GM12878 (cell line): ENCODE measurements around the gene NTPCR.

Source experiments
- BACH1 ChIP-seq: fragments of 450-650 bp; IDR thresholded peaks from 2 replicates; pipeline ENCODE4 v1.6.1; 2017; ENCODE audit warnings: mild to moderate bottlenecking, borderline replicate concordance
- BRCA1 ChIP-seq: IDR thresholded peaks from 2 replicates; pipeline ENCODE4 v1.6.1; 2011; ENCODE audit warnings: low read depth, low read length, improper control_type of control experiment
- CTCF ChIP-seq, 3 experiments: IDR thresholded peaks in 2 of 3; conservative IDR thresholded peaks in 1 of 3; 2 replicates each; pipeline ENCODE4 v1.5.1; 2011; ENCODE audit warnings: low read depth in 3 of 3, low read length in 3 of 3, mild to moderate bottlenecking in 3 of 3, control low read depth in 2 of 3, moderate library complexity in 2 of 3, inconsistent platforms in 1 of 3, mixed read lengths in 1 of 3; ENCODE audit not compliant: control insufficient read depth in 2 of 3, insufficient read depth in 1 of 3; ENCODE audit errors: extremely low read depth in 1 of 3
- E2F4 ChIP-seq: IDR thresholded peaks from 2 replicates; pipeline ENCODE4 v1.6.1; 2012; ENCODE audit warnings: low read depth, low read length, improper control_type of control experiment
- EZH2 ChIP-seq: IDR thresholded peaks from 2 replicates; pipeline ENCODE4 v1.6.1; 2012; ENCODE audit warnings: low read depth, mild to moderate bottlenecking, control low read depth, inconsistent platforms, low read length, borderline replicate concordance; ENCODE audit not compliant: control insufficient read depth
- NR2F1 ChIP-seq: fragments of 450-650 bp; conservative IDR thresholded peaks from 2 replicates; pipeline ENCODE4 v1.6.1; 2017; ENCODE audit warnings: mild to moderate bottlenecking
- POLR2A ChIP-seq: IDR thresholded peaks from 2 replicates; pipeline ENCODE4 v1.6.1; 2011; ENCODE audit warnings: low read depth, mild to moderate bottlenecking, low read length
- POLR2AphosphoS5 ChIP-seq: IDR thresholded peaks from 2 replicates; pipeline ENCODE4 v1.6.1; 2011; ENCODE audit warnings: mild to moderate bottlenecking, low read length, inconsistent platforms
- RELA ChIP-seq: fragments of 450-650 bp; IDR thresholded peaks from 2 replicates; pipeline ENCODE4 v1.8.0; 2014; ENCODE audit warnings: borderline replicate concordance; ENCODE audit not compliant: partially characterized antibody
- USF1 ChIP-seq: IDR thresholded peaks from 2 replicates; pipeline ENCODE4 v1.6.1; 2011; ENCODE audit warnings: borderline replicate concordance, low read depth, mild to moderate bottlenecking, moderate library complexity, mixed read lengths, low read length; ENCODE audit not compliant: insufficient read depth; ENCODE audit errors: extremely low read length
- USF2 ChIP-seq: IDR thresholded peaks from 2 replicates; pipeline ENCODE4 v1.6.1; 2011; ENCODE audit warnings: low read depth, low read length, improper control_type of control experiment, borderline replicate concordance
- ZBTB40 ChIP-seq: fragments of 450-650 bp; IDR thresholded peaks from 2 replicates; pipeline ENCODE4 v1.6.1; 2016; ENCODE audit warnings: mild to moderate bottlenecking, moderate library complexity, borderline replicate concordance

GRCh38 chr1:232965912-232966217 lies 15.5 kb downstream of the NTPCR start:
- TF ChIP-seq POLR2A (no peak), BACH1 (no peak), ZBTB40 (no peak), POLR2AphosphoS5 (no peak), NR2F1 (no peak), E2F4 (no peak), CTCF (IDR thresholded peaks at IDR 0.05 in 2 of 3, conservative IDR thresholded peaks at IDR 0.05 in 1 of 3; ENCODE audit: control insufficient read depth in 2 of 3, extremely low read depth in 1 of 3, insufficient read depth in 1 of 3, low read depth in 3 of 3, low read length in 3 of 3) (no peak), EZH2 (no peak), RELA (no peak), BRCA1 (no peak), USF2 (no peak), USF1 (no peak)
